Testis (tissue), 2 donors: ENCODE results near the gene CADPS2.

ENCODE experiments used
- POLR2A ChIP-seq: fragments of 450-650 bp; IDR thresholded peaks from one replicate; pipeline ENCODE4 v1.6.1; 2017; ENCODE audit warnings: antibody characterized with exemption, mild to moderate bottlenecking, moderate library complexity
- TF ChIP-seq, protein P1 (sequence below), 3 experiments: fragments of 450-650 bp in 2 of 3; fragments of 200-600 bp in 1 of 3; sonication (generic) in 1 of 3; IDR thresholded peaks; one replicate each; pipeline ENCODE4 v1.5.1; 2016 to 2019; ENCODE audit warnings: antibody characterized with exemption in 3 of 3, mild to moderate bottlenecking in 2 of 3, moderate library complexity in 1 of 3

- no peak for TF ChIP-seq POLR2A
- TF ChIP-seq, protein P1, sequence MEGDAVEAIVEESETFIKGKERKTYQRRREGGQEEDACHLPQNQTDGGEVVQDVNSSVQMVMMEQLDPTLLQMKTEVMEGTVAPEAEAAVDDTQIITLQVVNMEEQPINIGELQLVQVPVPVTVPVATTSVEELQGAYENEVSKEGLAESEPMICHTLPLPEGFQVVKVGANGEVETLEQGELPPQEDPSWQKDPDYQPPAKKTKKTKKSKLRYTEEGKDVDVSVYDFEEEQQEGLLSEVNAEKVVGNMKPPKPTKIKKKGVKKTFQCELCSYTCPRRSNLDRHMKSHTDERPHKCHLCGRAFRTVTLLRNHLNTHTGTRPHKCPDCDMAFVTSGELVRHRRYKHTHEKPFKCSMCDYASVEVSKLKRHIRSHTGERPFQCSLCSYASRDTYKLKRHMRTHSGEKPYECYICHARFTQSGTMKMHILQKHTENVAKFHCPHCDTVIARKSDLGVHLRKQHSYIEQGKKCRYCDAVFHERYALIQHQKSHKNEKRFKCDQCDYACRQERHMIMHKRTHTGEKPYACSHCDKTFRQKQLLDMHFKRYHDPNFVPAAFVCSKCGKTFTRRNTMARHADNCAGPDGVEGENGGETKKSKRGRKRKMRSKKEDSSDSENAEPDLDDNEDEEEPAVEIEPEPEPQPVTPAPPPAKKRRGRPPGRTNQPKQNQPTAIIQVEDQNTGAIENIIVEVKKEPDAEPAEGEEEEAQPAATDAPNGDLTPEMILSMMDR (IDR thresholded peaks at IDR 0.05), result no peak
Measured at GRCh38 chr7:122300211-122300932, 585.9 kb downstream of the CADPS2 start.
